Measurements from ENCODE around the gene MRE11.

Gene MRE11

GRCh38 chr11:94424011-94424410, 69.6 kb downstream of the MRE11 start:
- no peak for DNase-seq (ENCODE audit: low spot score)
- TF ChIP-seq CTCF (IDR thresholded peaks at IDR 0.05; ENCODE audit: extremely low read depth, missing control alignments): no peak

- TF ChIP-seq CTCF (IDR thresholded peaks at IDR 0.05; ENCODE audit: extremely low read depth, missing control alignments): no peak
- no peak for DNase-seq (ENCODE audit: low spot score)
Measured at GRCh38 chr11:94423507-94423906, 70.1 kb downstream of the MRE11 start.

GRCh38 chr11:94418123-94418765, 75.4 kb downstream of the MRE11 start:
- no peak for TF ChIP-seq CTCF (IDR thresholded peaks at IDR 0.05; ENCODE audit: extremely low read depth, missing control alignments)

GRCh38 chr11:94417386-94417987, 76.2 kb downstream of the MRE11 start:
- TF ChIP-seq CTCF (IDR thresholded peaks at IDR 0.05; ENCODE audit: extremely low read depth, missing control alignments): no peak
- no peak for DNase-seq (ENCODE audit: low spot score)

More at GRCh38 chr11:94418123-94418765, 75.4 kb downstream of the MRE11 start:
- no peak for DNase-seq (ENCODE audit: low spot score)

GRCh38 chr11:94405062-94405833, 88.4 kb downstream of the MRE11 start:
- no peak for DNase-seq (ENCODE audit: low spot score)
- no peak for TF ChIP-seq CTCF (IDR thresholded peaks at IDR 0.05; ENCODE audit: extremely low read depth, missing control alignments)

GRCh38 chr11:94402355-94402754, 91.3 kb downstream of the MRE11 start:
- no peak for TF ChIP-seq CTCF (IDR thresholded peaks at IDR 0.05; ENCODE audit: extremely low read depth, missing control alignments)
- DNase-seq (ENCODE audit: low spot score): no peak

- DNase-seq (ENCODE audit: low spot score): no peak
- TF ChIP-seq CTCF (IDR thresholded peaks at IDR 0.05; ENCODE audit: extremely low read depth, missing control alignments): no peak
Measured at GRCh38 chr11:94401773-94402265, 91.8 kb downstream of the MRE11 start.
